Effector memory CD8-positive, alpha-beta T cell (primary cell): ENCODE results near the gene RAB34.

Experiments
- ATAC-seq: fragments of 150-1000 bp; cut with Tn5 transposase; replicated peaks from 2 replicates; pipeline ENCODE4 v1.10.0; 2021; ENCODE audit warnings: mild to moderate bottlenecking, moderate library complexity
- DNase-seq, 3 experiments: peaks; one replicate each; pipeline ENCODE4 v3.0.0; 2021
- H3K27ac Mint-ChIP-seq, 2 donors: one replicate each; pipeline ENCODE4 v1.8.0; 2022; ENCODE audit warnings: mild to moderate bottlenecking in 2 of 2, mixed read lengths in 2 of 2, moderate library complexity in 2 of 2
- H3K27me3 Mint-ChIP-seq, 2 donors: one replicate each; pipeline ENCODE4 v1.8.0; 2022; ENCODE audit warnings: mixed read lengths in 2 of 2
- H3K36me3 Mint-ChIP-seq: one replicate; pipeline ENCODE4 v1.8.0; 2022; ENCODE audit warnings: mild to moderate bottlenecking, moderate library complexity, mixed read lengths; ENCODE audit not compliant: insufficient read depth
- H3K4me1 Mint-ChIP-seq, 2 donors: one replicate each; pipeline ENCODE4 v1.8.0; 2022; ENCODE audit warnings: low read depth in 2 of 2, mixed read lengths in 2 of 2
- H3K4me3 Mint-ChIP-seq, 2 donors: one replicate each; pipeline ENCODE4 v1.8.0; 2022; ENCODE audit warnings: mild to moderate bottlenecking in 2 of 2, mixed read lengths in 2 of 2, moderate library complexity in 2 of 2
- H3K9me3 Mint-ChIP-seq, 2 donors: one replicate each; pipeline ENCODE4 v1.8.0; 2022; ENCODE audit warnings: mixed read lengths in 2 of 2

Gene RAB34

DNA sequence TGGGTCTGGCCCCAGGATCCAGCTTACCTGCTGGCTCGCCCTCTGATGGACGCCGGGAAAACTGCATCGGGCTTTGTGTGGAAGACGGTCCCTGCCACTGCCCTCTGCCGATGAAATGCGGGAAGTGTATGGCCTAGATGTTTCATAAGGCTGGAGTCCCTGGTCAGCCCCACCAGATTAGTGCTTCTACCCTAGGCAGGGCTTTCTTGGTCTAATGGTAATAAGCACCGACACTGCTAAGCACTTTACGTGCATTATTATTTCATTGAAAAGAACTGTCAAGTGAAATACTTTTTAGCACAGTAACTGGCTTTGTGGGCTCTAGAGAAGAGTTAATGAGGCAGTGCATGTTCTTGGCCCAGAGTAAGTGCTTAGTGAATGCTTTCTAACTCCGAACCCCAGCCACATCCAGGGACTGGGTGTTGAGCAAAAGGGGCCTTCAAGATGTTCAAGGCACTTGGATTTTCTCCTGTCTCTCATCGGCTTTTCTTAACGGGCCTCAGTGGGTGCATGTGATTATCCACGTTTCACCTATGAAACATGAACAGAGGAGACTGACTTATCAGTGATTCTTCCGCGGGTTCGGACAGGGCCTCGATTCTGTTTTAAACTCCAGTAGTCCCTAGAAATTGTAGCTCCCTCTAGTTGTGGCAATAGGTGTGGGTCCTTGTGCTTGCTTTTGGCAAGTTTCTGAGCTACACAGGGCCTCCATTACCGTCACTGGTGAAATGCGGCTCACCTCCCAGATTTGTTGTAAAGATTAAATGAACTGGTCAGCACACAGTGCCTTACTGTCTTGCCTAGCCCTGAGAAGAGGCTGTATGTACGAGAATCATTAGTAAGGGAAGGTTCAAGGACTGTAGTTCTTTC lies 32.7 kb upstream of the RAB34 start:
- peaks cover 3 to 11% of the 10 kb centered on the region in 2 donors for H3K4me1 Mint-ChIP-seq

DNA sequence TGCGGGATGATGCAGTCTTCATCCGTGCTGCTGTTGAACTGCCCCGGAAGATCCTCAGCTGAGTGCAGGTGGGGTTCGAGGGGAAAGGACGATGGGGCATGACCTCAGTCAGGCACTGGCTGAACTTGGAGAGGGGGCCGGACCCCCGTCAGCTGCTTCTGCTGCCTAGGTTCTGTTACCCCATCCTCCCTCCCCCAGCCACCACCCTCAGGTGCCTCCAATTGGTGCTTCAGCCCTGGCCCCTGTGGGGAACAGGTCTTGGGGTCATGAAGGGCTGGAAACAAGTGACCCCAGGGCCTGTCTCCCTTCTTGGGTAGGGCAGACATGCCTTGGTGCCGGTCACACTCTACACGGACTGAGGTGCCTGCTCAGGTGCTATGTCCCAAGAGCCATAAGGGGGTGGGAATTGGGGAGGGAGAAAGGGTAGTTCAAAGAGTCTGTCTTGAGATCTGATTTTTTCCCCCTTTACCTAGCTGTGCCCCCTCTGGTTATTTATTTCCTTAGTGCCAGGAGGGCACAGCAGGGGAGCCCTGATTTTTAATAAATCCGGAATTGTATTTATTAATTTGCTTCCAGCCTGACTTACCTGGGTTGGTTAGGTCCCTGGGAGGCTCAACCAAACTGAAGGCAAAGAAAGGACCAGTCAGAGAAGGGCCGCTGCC lies 32.0 kb upstream of the RAB34 start:
- DNase-seq (no peak), ATAC-seq (no peak)
- peaks cover 10 to 14% of the 10 kb centered on the region in 2 donors for H3K4me1 Mint-ChIP-seq
- no peaks in the 10 kb centered on the region for H3K27me3 Mint-ChIP-seq
- no peak overlapping the region for H3K4me3 Mint-ChIP-seq
- no peaks in the 10 kb centered on the region for H3K9me3 Mint-ChIP-seq
- H3K27ac Mint-ChIP-seq, result no peak overlapping the region
- H3K36me3 Mint-ChIP-seq, result peaks cover 43% of the 10 kb centered on the region

More for the DNA sequence above, 32.7 kb upstream of the RAB34 start:
- no peak overlapping the region for H3K27ac Mint-ChIP-seq
- H3K27me3 Mint-ChIP-seq, result no peaks in the 10 kb centered on the region
- ATAC-seq (peak; percentile 92), DNase-seq (peak; percentile 87 to 89 (median 89))
- peaks cover 38% of the 10 kb centered on the region for H3K36me3 Mint-ChIP-seq
- H3K9me3 Mint-ChIP-seq, result no peaks in the 10 kb centered on the region
- H3K4me3 Mint-ChIP-seq, result no peak overlapping the region

DNA sequence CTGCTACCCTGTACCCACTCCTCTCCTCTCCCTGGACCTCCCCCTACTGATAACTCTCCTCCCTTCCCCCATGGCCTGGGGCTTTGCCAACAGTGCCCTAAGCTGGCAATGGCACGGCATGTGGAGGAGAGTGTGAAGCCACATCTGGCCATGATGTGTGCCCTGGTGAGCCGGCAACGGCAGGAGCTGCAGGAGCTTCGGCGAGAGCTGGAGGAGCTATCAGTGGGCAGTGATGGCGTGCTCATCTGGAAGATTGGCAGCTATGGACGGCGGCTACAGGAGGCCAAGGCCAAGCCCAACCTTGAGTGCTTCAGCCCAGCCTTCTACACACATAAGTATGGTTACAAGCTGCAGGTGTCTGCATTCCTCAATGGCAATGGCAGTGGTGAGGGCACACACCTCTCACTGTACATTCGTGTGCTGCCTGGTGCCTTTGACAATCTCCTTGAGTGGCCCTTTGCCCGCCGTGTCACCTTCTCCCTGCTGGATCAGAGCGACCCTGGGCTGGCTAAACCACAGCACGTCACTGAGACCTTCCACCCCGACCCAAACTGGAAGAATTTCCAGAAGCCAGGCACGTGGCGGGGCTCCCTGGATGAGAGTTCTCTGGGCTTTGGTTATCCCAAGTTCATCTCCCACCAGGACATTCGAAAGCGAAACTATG lies 31.3 kb upstream of the RAB34 start:
- peaks cover 48% of the 10 kb centered on the region for H3K36me3 Mint-ChIP-seq
- no peaks in the 10 kb centered on the region for H3K9me3 Mint-ChIP-seq
- no peak overlapping the region for H3K4me3 Mint-ChIP-seq
- peak overlapping the region; percentile 46 to 82 for H3K27ac Mint-ChIP-seq
- no peak for DNase-seq
- no peaks in the 10 kb centered on the region for H3K27me3 Mint-ChIP-seq
- ATAC-seq, result no peak
- H3K4me1 Mint-ChIP-seq, result peaks cover 12 to 14% of the 10 kb centered on the region in 2 donors

- Mint-ChIP-seq H3K4me1 (peaks cover 12 to 14% of the 10 kb centered on the region in 2 donors), H3K4me3 (no peak overlapping the region), H3K9me3 (no peaks in the 10 kb centered on the region), H3K27me3 (no peaks in the 10 kb centered on the region), H3K36me3 (peaks cover 53% of the 10 kb centered on the region), H3K27ac (peak overlapping the region; percentile 46 to 82)
- no peak for DNase-seq
- ATAC-seq, result no peak
Measured at GRCh38 chr17:28747801-28748750, 30.4 kb upstream of the RAB34 start.

DNA sequence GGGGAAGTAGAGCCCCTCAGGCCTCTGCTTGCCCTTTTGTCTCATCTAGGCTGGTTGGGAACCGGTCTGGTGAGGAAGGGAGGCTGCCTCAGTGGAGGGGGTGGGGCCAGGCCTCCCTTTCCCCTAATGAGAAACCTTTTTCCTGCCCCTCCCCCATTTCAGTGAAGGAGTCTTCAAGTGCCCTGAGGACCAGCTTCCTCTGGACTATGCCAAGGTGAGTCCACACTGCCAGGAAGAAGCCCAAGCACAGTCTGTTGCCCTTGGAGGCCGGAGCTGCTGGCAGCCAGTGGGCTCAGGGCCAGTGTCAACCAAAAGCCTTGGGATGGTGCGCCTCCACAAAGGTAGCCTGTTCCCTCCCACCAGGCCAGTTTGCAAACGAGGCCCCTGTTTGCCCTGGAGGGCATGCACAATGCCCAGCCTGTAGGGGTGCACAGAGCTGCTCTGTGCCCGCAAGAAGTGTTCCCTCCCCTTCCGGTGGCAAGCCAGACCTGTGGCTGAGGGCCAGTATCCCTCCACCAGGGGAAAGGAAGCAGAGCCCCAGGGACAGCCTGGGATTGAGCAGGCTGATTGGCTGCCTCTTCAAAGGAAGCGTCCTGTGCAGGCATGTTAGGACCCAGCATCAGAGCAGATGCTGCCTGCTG lies 29.5 kb upstream of the RAB34 start:
- no peak overlapping the region for H3K4me3 Mint-ChIP-seq
- peak overlapping the region in 1 of 2 donors; percentile 82 for H3K27ac Mint-ChIP-seq
- H3K4me1 Mint-ChIP-seq, result peaks cover 12 to 14% of the 10 kb centered on the region in 2 donors
- peaks cover 58% of the 10 kb centered on the region for H3K36me3 Mint-ChIP-seq
- ATAC-seq (no peak), DNase-seq (no peak)
- H3K9me3 Mint-ChIP-seq, result no peaks in the 10 kb centered on the region
- H3K27me3 Mint-ChIP-seq, result no peaks in the 10 kb centered on the region

GRCh38 chr17:28746611-28747050 lies 29.0 kb upstream of the RAB34 start:
- ATAC-seq (no peak), DNase-seq (no peak)
- Mint-ChIP-seq H3K9me3 (no peaks in the 10 kb centered on the region), H3K27ac (peak overlapping the region in 1 of 2 donors; percentile 82), H3K27me3 (no peaks in the 10 kb centered on the region), H3K4me1 (peaks cover 12 to 14% of the 10 kb centered on the region in 2 donors), H3K4me3 (no peak overlapping the region), H3K36me3 (peaks cover 59% of the 10 kb centered on the region)

GRCh38 chr17:28745786-28746411 lies 28.2 kb upstream of the RAB34 start:
- ATAC-seq (no peak), DNase-seq (no peak)
- Mint-ChIP-seq H3K36me3 (peaks cover 53% of the 10 kb centered on the region), H3K27me3 (no peaks in the 10 kb centered on the region), H3K27ac (peak overlapping the region; percentile 82 to 92), H3K4me3 (peak overlapping the region; percentile 80), H3K4me1 (peaks cover 12 to 14% of the 10 kb centered on the region in 2 donors), H3K9me3 (no peaks in the 10 kb centered on the region)

DNA sequence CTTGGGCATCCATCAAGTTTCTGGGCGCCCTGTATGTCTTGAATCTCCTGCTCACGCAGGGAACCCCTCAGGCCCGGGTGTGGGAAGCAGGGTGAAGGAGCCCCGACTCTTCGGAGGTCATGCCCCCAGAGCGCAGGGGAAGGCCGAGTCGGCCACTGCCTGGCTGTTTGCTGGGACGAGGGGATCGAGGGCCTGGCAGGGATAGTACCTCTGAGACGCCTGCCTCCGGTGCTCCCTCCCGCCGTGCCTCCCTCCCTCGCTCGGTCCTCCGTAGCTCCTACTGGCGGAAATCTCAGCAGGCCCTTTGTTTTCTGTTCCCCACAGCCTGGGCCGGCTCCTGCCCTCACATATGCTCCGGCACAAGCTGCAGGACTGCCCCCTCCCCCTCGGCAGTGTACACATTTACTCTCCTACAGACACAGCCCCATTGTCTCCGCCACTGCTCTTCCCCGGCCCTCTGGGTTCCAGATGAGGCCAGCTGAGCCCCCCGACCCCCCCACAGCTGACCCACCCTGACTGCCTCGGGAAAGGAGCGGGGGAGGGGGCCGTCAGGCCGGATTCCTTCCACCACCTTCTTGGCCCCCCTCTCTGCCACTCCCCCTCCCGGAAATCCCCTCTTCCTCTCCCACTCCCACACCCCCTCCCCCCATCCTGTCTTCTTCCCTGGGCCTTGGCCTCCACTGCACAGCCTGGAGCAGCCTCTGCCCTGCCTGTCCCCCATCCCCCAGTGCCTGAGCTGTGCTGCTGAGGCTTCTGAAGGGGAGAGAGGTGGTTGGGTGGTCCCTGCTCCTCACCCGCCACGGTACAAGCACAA lies 27.5 kb upstream of the RAB34 start:
- peaks cover 52% of the 10 kb centered on the region for H3K36me3 Mint-ChIP-seq
- peaks cover 12 to 14% of the 10 kb centered on the region in 2 donors for H3K4me1 Mint-ChIP-seq
- DNase-seq (peak in 1 of 3 experiments; percentile 30), ATAC-seq (peak; percentile 4)
- H3K4me3 Mint-ChIP-seq, result peak overlapping the region; percentile 80
- H3K27me3 Mint-ChIP-seq, result no peaks in the 10 kb centered on the region
- H3K9me3 Mint-ChIP-seq, result no peaks in the 10 kb centered on the region
- H3K27ac Mint-ChIP-seq, result peak overlapping the region; percentile 82 to 92

GRCh38 chr17:28744104-28744971 lies 26.7 kb upstream of the RAB34 start:
- peak overlapping the region; percentile 82 to 92 for H3K27ac Mint-ChIP-seq
- ATAC-seq (peak; percentile 43), DNase-seq (peak; percentile 32 to 42 (median 34))
- peak overlapping the region; percentile 80 for H3K4me3 Mint-ChIP-seq
- peaks cover 11 to 12% of the 10 kb centered on the region in 2 donors for H3K4me1 Mint-ChIP-seq
- H3K36me3 Mint-ChIP-seq, result peaks cover 46% of the 10 kb centered on the region
- no peaks in the 10 kb centered on the region for H3K27me3 Mint-ChIP-seq
- H3K9me3 Mint-ChIP-seq, result no peaks in the 10 kb centered on the region

- Mint-ChIP-seq H3K9me3 (no peaks in the 10 kb centered on the region), H3K36me3 (peaks cover 38% of the 10 kb centered on the region), H3K27ac (peak within 1 kb of the TSS; percentile 82 to 92), H3K4me3 (peak within 1 kb of the TSS; percentile 80), H3K27me3 (no peaks in the 10 kb centered on the region), H3K4me1 (peaks cover 12 to 13% of the 10 kb centered on the region in 2 donors)
- ATAC-seq, result peak; percentile 90
- peak; percentile 59 to 64 (median 63) for DNase-seq
Measured at GRCh38 chr17:28743243-28744103, 25.8 kb upstream of the RAB34 start, which contains the start of gene TRAF4. Gene TRAF4 (plus strand): TSS chr17:28744011. CDS start chr17:28744113, 102 bp downstream.
